MM.1S (cell line): ENCODE measurements around the gene SCARF2.

Experiments used
- DNase-seq: peaks from one replicate; pipeline ENCODE4 v3.0.0-alpha.2; 2015
- H2AFZ ChIP-seq: fragments of 300-600 bp; sonication (generic); 2 replicates; pipeline ENCODE4 v1.6.0; 2016; ENCODE audit warnings: antibody characterized with exemption, low read length
- H3F3A ChIP-seq: fragments of 300-600 bp; sonication (generic); 2 replicates; pipeline ENCODE4 v1.6.1; 2016; ENCODE audit warnings: mild to moderate bottlenecking, antibody characterized with exemption, low read length, moderate library complexity, mixed read lengths; ENCODE audit not compliant: insufficient read depth
- H3K27ac ChIP-seq: fragments of 300-600 bp; sonication (generic); 2 replicates; pipeline ENCODE4 v1.5.1; 2016; ENCODE audit warnings: mild to moderate bottlenecking, low read length
- H3K27me3 ChIP-seq: fragments of 300-600 bp; sonication (generic); replicated peaks from 2 replicates; pipeline ENCODE4 v1.6.0; 2016; ENCODE audit warnings: low read length; ENCODE audit not compliant: insufficient read depth
- H3K36me3 ChIP-seq: fragments of 300-600 bp; sonication (generic); replicated peaks from 2 replicates; pipeline ENCODE4 v1.6.1; 2016; ENCODE audit warnings: mild to moderate bottlenecking, low read length, mixed read lengths; ENCODE audit not compliant: insufficient read depth
- H3K4me1 ChIP-seq: fragments of 300-600 bp; sonication (generic); 2 replicates; pipeline ENCODE4 v1.6.1; 2016; ENCODE audit warnings: low read length, mixed read lengths
- H3K4me2 ChIP-seq: fragments of 300-600 bp; sonication (generic); 2 replicates; pipeline ENCODE4 v1.6.0; 2016; ENCODE audit warnings: low read depth, low read length
- H3K4me3 ChIP-seq: fragments of 300-600 bp; sonication (generic); 2 replicates; pipeline ENCODE4 v1.5.1; 2016; ENCODE audit warnings: low read length, mixed read lengths
- H3K79me2 ChIP-seq: fragments of 300-600 bp; sonication (generic); 2 replicates; pipeline ENCODE4 v1.6.1; 2016; ENCODE audit warnings: mixed run types, low read length, mixed read lengths
- H3K9ac ChIP-seq: fragments of 300-600 bp; sonication (generic); 2 replicates; pipeline ENCODE4 v1.6.1; 2016; ENCODE audit warnings: low read length, mixed read lengths
- H3K9me2 ChIP-seq: fragments of 300-600 bp; sonication (generic); replicated peaks from 2 replicates; pipeline ENCODE4 v1.6.1; 2016; ENCODE audit warnings: mild to moderate bottlenecking, low read length, mixed read lengths; ENCODE audit not compliant: insufficient read depth
- H3K9me3 ChIP-seq: fragments of 300-600 bp; sonication (generic); replicated peaks from 2 replicates; pipeline ENCODE4 v1.6.1; 2016; ENCODE audit warnings: mild to moderate bottlenecking, low read length, mixed read lengths; ENCODE audit not compliant: insufficient read depth
- H4K20me1 ChIP-seq: fragments of 300-600 bp; sonication (generic); 2 replicates; pipeline ENCODE4 v1.6.1; 2016; ENCODE audit warnings: mild to moderate bottlenecking, low read length, moderate library complexity, mixed read lengths; ENCODE audit not compliant: insufficient read depth
- CTCF ChIP-seq: fragments of 300-600 bp; sonication (generic); IDR thresholded peaks from 2 replicates; pipeline ENCODE4 v1.5.1; 2016; ENCODE audit warnings: antibody characterized with exemption, low read length, mixed read lengths
- EZH2 ChIP-seq: fragments of 300-600 bp; sonication (generic); optimal IDR thresholded peaks from 2 replicates; pipeline ENCODE3; 2017; ENCODE audit warnings: low read depth, mild to moderate bottlenecking, antibody characterized with exemption, low read length, mixed read lengths
- EZH2phosphoT487 ChIP-seq: fragments of 300-600 bp; sonication (generic); IDR thresholded peaks from 2 replicates; pipeline ENCODE4 v1.6.1; 2018; ENCODE audit warnings: antibody characterized with exemption, low read length

Gene SCARF2

GRCh38 chr22:20450551-20450906 is 12.9 kb upstream of the SCARF2 start:
- H3K4me2 ChIP-seq, result no peak overlapping the region
- no peaks in the 10 kb centered on the region for H3K9me3 ChIP-seq
- H3F3A ChIP-seq, result no peaks in the 10 kb centered on the region
- H3K9ac ChIP-seq, result no peak overlapping the region
- no peaks in the 10 kb centered on the region for H3K27me3 ChIP-seq
- H4K20me1 ChIP-seq, result no peaks in the 10 kb centered on the region
- TF ChIP-seq CTCF (no peak), EZH2phosphoT487 (no peak), EZH2 (no peak)
- no peaks in the 10 kb centered on the region for H3K36me3 ChIP-seq
- no peaks in the 10 kb centered on the region for H3K4me1 ChIP-seq
- DNase-seq, result no peak
- H3K79me2 ChIP-seq, result no peaks in the 10 kb centered on the region
- no peak overlapping the region for H2AFZ ChIP-seq
- H3K4me3 ChIP-seq, result no peak overlapping the region
- H3K27ac ChIP-seq, result no peak overlapping the region
- H3K9me2 ChIP-seq, result no peaks in the 10 kb centered on the region

- H3K27ac ChIP-seq, result no peak overlapping the region
- H3K36me3 ChIP-seq, result no peaks in the 10 kb centered on the region
- H3K27me3 ChIP-seq, result no peaks in the 10 kb centered on the region
- H4K20me1 ChIP-seq, result no peaks in the 10 kb centered on the region
- H3K4me1 ChIP-seq, result no peaks in the 10 kb centered on the region
- H3K9ac ChIP-seq, result no peak overlapping the region
- no peaks in the 10 kb centered on the region for H3K9me2 ChIP-seq
- no peak overlapping the region for H2AFZ ChIP-seq
- no peaks in the 10 kb centered on the region for H3F3A ChIP-seq
- TF ChIP-seq EZH2 (no peak), CTCF (no peak), EZH2phosphoT487 (no peak)
- H3K9me3 ChIP-seq, result no peaks in the 10 kb centered on the region
- no peaks in the 10 kb centered on the region for H3K79me2 ChIP-seq
- no peak for DNase-seq
- H3K4me3 ChIP-seq, result no peak overlapping the region
- no peak overlapping the region for H3K4me2 ChIP-seq
Measured at GRCh38 chr22:20449819-20450550, 12.4 kb upstream of the SCARF2 start.

- no peak overlapping the region for H3K9ac ChIP-seq
- H3K27me3 ChIP-seq, result no peaks in the 10 kb centered on the region
- H2AFZ ChIP-seq, result no peak overlapping the region
- no peaks in the 10 kb centered on the region for H3K36me3 ChIP-seq
- TF ChIP-seq CTCF, result no peak
- TF ChIP-seq EZH2, result no peak
- no peak for TF ChIP-seq EZH2phosphoT487
- H4K20me1 ChIP-seq, result no peaks in the 10 kb centered on the region
- no peak for DNase-seq
- H3K4me2 ChIP-seq, result no peak overlapping the region
- H3K9me2 ChIP-seq, result no peaks in the 10 kb centered on the region
- no peak overlapping the region for H3K27ac ChIP-seq
- no peaks in the 10 kb centered on the region for H3K4me1 ChIP-seq
- H3K4me3 ChIP-seq, result no peak overlapping the region
- no peaks in the 10 kb centered on the region for H3K79me2 ChIP-seq
- H3F3A ChIP-seq, result no peaks in the 10 kb centered on the region
- no peaks in the 10 kb centered on the region for H3K9me3 ChIP-seq
Measured at GRCh38 chr22:20448630-20449029, 11.0 kb upstream of the SCARF2 start.
